Fibroblast of mammary gland (primary cell): ENCODE measurements around the gene GEMIN8.

Experiments used
- DNase-seq: peaks from one replicate; pipeline ENCODE4 v3.0.0-alpha.2; 2010; ENCODE audit warnings: low read depth
- H3K4me3 ChIP-seq: 2 replicates; pipeline ENCODE4 v1.5.1; 2011; ENCODE audit warnings: low read depth, mild to moderate bottlenecking, low read length, moderate library complexity; ENCODE audit not compliant: control insufficient read depth
- CTCF ChIP-seq: conservative IDR thresholded peaks from 2 replicates; pipeline ENCODE4 v1.5.1; 2011; ENCODE audit warnings: low read depth, low read length, inconsistent platforms; ENCODE audit not compliant: control insufficient read depth, insufficient read depth

The GEMIN8 gene

GRCh38 chrX:13966071-13966792 lies 63.5 kb downstream of the GEMIN8 start:
- H3K4me3 ChIP-seq = no peak overlapping the region
- TF ChIP-seq CTCF = no peak
- DNase-seq = no peak

GRCh38 chrX:13965531-13965930 lies 64.2 kb downstream of the GEMIN8 start:
- DNase-seq = no peak
- no peak overlapping the region for H3K4me3 ChIP-seq
- no peak for TF ChIP-seq CTCF

GRCh38 chrX:13956998-13957397 lies 72.7 kb downstream of the GEMIN8 start:
- DNase-seq = no peak
- TF ChIP-seq CTCF = no peak
- no peak overlapping the region for H3K4me3 ChIP-seq
